K562 (cell line): ENCODE results near the gene GADD45B. TPM values are rescaled to one million over a fixed set of nuclear protein-coding genes. Genes with fewer than 3 reads are reported as not detected.

Experiments
- ATF2 ChIP-seq: sonication (generic); formaldehyde crosslinking; IDR thresholded peaks from 2 replicates; pipeline ENCODE4 v1.8.1; 2022; ENCODE audit warnings: missing genetic modification reagents
- CC2D1A ChIP-seq: fragments of 450-650 bp; IDR thresholded peaks from 2 replicates; pipeline ENCODE4 v1.6.1; 2017; ENCODE audit warnings: mild to moderate bottlenecking
- DNMT1 ChIP-seq: fragments of 450-650 bp; IDR thresholded peaks from 2 replicates; pipeline ENCODE4 v1.6.1; 2016; ENCODE audit warnings: antibody characterized with exemption, mild to moderate bottlenecking
- FIP1L1 ChIP-seq: fragments of 200-400 bp; formaldehyde crosslinking; IDR thresholded peaks from 2 replicates; pipeline ENCODE4 v1.6.1; 2018; ENCODE audit warnings: mild to moderate bottlenecking, low read depth, low read length; ENCODE audit not compliant: poor library complexity, severe bottlenecking
- FOXJ3 ChIP-seq: sonication (generic); formaldehyde crosslinking; IDR thresholded peaks from 2 replicates; pipeline ENCODE4 v1.4.0; 2020; ENCODE audit warnings: mild to moderate bottlenecking, missing genetic modification reagents
- GTF2F1 ChIP-seq: IDR thresholded peaks from 2 replicates; pipeline ENCODE4 v1.6.1; 2011; ENCODE audit warnings: low read depth, low read length, improper control_type of control experiment
- HNRNPL ChIP-seq: fragments of 200-400 bp; formaldehyde crosslinking; IDR thresholded peaks from 2 replicates; pipeline ENCODE4 v1.6.1; 2017; ENCODE audit warnings: low read depth, mild to moderate bottlenecking, low read length
- KAT7 ChIP-seq: sonication (generic); formaldehyde crosslinking; IDR thresholded peaks from 2 replicates; pipeline ENCODE4 v1.8.0; 2022; ENCODE audit warnings: missing genetic modification reagents, mild to moderate bottlenecking, borderline replicate concordance
- MTF1 ChIP-seq: fragments of 250-450 bp; sonication (Bioruptor Pico); IDR thresholded peaks from 2 replicates; pipeline ENCODE4 v1.9.0; 2021; ENCODE audit warnings: moderate library complexity, mild to moderate bottlenecking, inconsistent platforms, borderline replicate concordance
- POLR2B ChIP-seq: fragments of 450-650 bp; IDR thresholded peaks from 2 replicates; pipeline ENCODE4 v1.6.1; 2018; ENCODE audit warnings: low read depth; ENCODE audit not compliant: partially characterized antibody
- PURB ChIP-seq: sonication (generic); formaldehyde crosslinking; IDR thresholded peaks from 2 replicates; pipeline ENCODE4 v1.9.0; 2021; ENCODE audit warnings: low read depth, mild to moderate bottlenecking, missing genetic modification reagents
- RBBP5 ChIP-seq: fragments of 200-600 bp; sonication (generic); IDR thresholded peaks from 2 replicates; pipeline ENCODE4 v1.6.1; 2012; ENCODE audit warnings: borderline replicate concordance, mild to moderate bottlenecking, low read length, control low read depth, inconsistent platforms; ENCODE audit not compliant: insufficient read depth, poor library complexity, severe bottlenecking
- RBFOX2 ChIP-seq: fragments of 200-400 bp; formaldehyde crosslinking; IDR thresholded peaks from 2 replicates; pipeline ENCODE4 v1.6.1; 2017; ENCODE audit warnings: low read depth, mild to moderate bottlenecking, low read length, moderate library complexity
- RBM17 ChIP-seq: fragments of 200-400 bp; formaldehyde crosslinking; IDR thresholded peaks from 2 replicates; pipeline ENCODE4 v1.6.1; 2017; ENCODE audit warnings: low read depth, mild to moderate bottlenecking, low read length, borderline replicate concordance
- SMARCB1 ChIP-seq: IDR thresholded peaks from 2 replicates; pipeline ENCODE4 v1.6.1; 2011; ENCODE audit warnings: improper control_type of control experiment, low read depth; ENCODE audit not compliant: insufficient read length
- STAT5A ChIP-seq: IDR thresholded peaks from 2 replicates; pipeline ENCODE4 v1.6.1; 2012; ENCODE audit warnings: low read length, inconsistent platforms, borderline replicate concordance
- TBP ChIP-seq: optimal IDR thresholded peaks from 2 replicates; pipeline ENCODE3; 2011; ENCODE audit warnings: low read depth, low read length, improper control_type of control experiment
- TCF3 ChIP-seq: sonication (generic); formaldehyde crosslinking; IDR thresholded peaks from 2 replicates; pipeline ENCODE4 v1.4.0; 2020; ENCODE audit warnings: mild to moderate bottlenecking, missing genetic modification reagents
- THRA ChIP-seq: fragments of 450-650 bp; IDR thresholded peaks from 2 replicates; pipeline ENCODE4 v1.6.1; 2017; ENCODE audit warnings: mild to moderate bottlenecking, moderate library complexity
- VEZF1 ChIP-seq: fragments of 200-800 bp; sonication (Bioruptor generic); IDR thresholded peaks from 2 replicates; pipeline ENCODE4 v1.6.1; 2017; ENCODE audit warnings: missing genetic modification characterization, missing compliant biosample characterization
- XRCC3 ChIP-seq: fragments of 450-650 bp; IDR thresholded peaks from 2 replicates; pipeline ENCODE4 v1.6.1; 2017; ENCODE audit warnings: mild to moderate bottlenecking, moderate library complexity
- YBX1 ChIP-seq: fragments of 450-650 bp; IDR thresholded peaks from 2 replicates; pipeline ENCODE4 v1.7.1; 2016; ENCODE audit warnings: mild to moderate bottlenecking
- ZBED1 ChIP-seq: IDR thresholded peaks from 2 replicates; pipeline ENCODE4 v1.6.1; 2014
- polyA plus RNA-seq, 8 experiments: library from polyadenylated mRNA; depleted of rRNA in 4 of 8; stranded (reverse) in 5 of 8; unstranded in 3 of 8; fragments of >200 nt; fragmentation: Nextera tagmentation in 2 of 8; fragmentation: Illumina TruSeq in 1 of 8; extraction: Ambion mirVana in 2 of 8; extraction: Trizol in 1 of 8; gene quantifications; 2 replicates each; pipeline versions ENCODE4 v1.2.1 to v1.2.3, GENCODE V29; 2011 to 2014; ENCODE audit warnings: inconsistent platforms in 1 of 8, missing spikeins in 1 of 8
- total RNA-seq, 7 experiments: library from RNA; depleted of rRNA in 6 of 7; stranded (reverse); fragments of >200 nt in 6 of 7; fragmentation: Illumina TruSeq in 2 of 7; extraction: Trizol in 2 of 7; gene quantifications; 2 replicates each; pipeline versions ENCODE4 v1.2.1 to v1.2.3, GENCODE V29; 2011 to 2021; ENCODE audit warnings: low replicate concordance in 1 of 7
- TF ChIP-seq, protein P1 (sequence below): fragments of 450-650 bp; IDR thresholded peaks from 2 replicates; pipeline ENCODE4 v1.6.1; 2018; ENCODE audit warnings: mild to moderate bottlenecking, low read depth; ENCODE audit not compliant: partially characterized antibody

GADD45B gene
- total and polyA plus RNA-seq, 9 of the 15 experiments (the other 6 are each of a cell fraction or from before 2014, with no cell fraction given): 0.06 to 4.1 (median 2.1) TPM

DNA sequence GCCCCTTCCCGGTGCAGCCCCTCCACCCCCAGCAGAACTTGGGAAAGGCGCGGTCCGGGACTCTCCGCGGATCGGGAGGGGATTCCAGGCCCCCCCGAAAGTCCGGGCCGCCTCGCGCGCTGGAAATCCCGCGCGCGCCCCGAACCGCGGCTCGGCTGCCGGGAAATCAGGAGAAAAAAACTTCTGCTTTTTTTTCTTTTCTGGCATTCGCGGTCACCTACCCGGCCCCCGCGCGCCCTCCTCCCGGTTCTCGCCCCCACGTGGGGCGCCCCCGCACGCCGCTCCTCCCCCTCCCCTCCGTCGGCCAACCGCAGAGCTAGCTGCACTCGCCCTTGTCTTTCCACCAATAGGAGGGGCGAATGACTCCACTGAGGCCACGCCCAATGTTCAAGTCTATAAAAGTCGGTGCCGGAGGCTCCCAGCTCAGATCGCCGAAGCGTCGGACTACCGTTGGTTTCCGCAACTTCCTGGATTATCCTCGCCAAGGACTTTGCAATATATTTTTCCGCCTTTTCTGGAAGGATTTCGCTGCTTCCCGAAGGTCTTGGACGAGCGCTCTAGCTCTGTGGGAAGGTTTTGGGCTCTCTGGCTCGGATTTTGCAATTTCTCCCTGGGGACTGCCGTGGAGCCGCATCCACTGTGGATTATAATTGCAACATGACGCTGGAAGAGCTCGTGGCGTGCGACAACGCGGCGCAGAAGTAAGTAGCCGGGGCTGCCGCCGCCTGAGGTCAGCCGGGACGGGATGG, at the start of gene GADD45B (continued):
- TF ChIP-seq MTF1: no peak
- TF ChIP-seq GTF2F1: peak; percentile 95
- TF ChIP-seq YBX1: no peak
- no peak for TF ChIP-seq FIP1L1
- no peak for TF ChIP-seq PURB (CRISPR knock-in tag)
- TF ChIP-seq STAT5A: no peak
- TF ChIP-seq CC2D1A: no peak
- no peak for TF ChIP-seq RBM17
- peak; percentile 99 for TF ChIP-seq RBFOX2
- no peak for TF ChIP-seq TCF3
- no peak for TF ChIP-seq HNRNPL
- TF ChIP-seq POLR2B: peak; percentile 99
- TF ChIP-seq, protein P1, sequence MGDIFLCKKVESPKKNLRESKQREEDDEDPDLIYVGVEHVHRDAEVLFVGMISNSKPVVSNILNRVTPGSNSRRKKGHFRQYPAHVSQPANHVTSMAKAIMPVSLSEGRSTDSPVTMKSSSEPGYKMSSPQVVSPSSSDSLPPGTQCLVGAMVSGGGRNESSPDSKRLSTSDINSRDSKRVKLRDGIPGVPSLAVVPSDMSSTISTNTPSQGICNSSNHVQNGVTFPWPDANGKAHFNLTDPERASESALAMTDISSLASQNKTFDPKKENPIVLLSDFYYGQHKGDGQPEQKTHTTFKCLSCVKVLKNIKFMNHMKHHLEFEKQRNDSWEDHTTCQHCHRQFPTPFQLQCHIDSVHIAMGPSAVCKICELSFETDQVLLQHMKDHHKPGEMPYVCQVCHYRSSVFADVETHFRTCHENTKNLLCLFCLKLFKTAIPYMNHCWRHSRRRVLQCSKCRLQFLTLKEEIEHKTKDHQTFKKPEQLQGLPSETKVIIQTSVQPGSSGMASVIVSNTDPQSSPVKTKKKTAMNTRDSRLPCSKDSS: no peak
- peak; percentile 95 for TF ChIP-seq KAT7 (CRISPR knock-in tag)
- peak; percentile 99 for TF ChIP-seq TBP
- no peak for TF ChIP-seq XRCC3
- TF ChIP-seq VEZF1: peak; percentile 98
- TF ChIP-seq ATF2: no peak
- 0 out of 2 replicates have a peak, but pooled peaks have one; percentile 75 for TF ChIP-seq DNMT1
- no peak for TF ChIP-seq RBBP5
- TF ChIP-seq SMARCB1: no peak
- TF ChIP-seq THRA: no peak
- TF ChIP-seq FOXJ3 (CRISPR knock-in tag): no peak
- TF ChIP-seq ZBED1: no peak
